GM12878 (cell line): Measurements from ENCODE around the gene PCSK1N. TPM values are rescaled to one million over a fixed set of nuclear protein-coding genes. Genes with fewer than 3 reads are reported as not detected.

Source experiments
- ATAC-seq: fragments of 200-7000 bp; cut with Tn5 transposase; 3 replicates; pipeline ENCODE4 v1.9.1; 2020; ENCODE audit warnings: mild to moderate bottlenecking, moderate library complexity
- BruUV-seq: library from RNA; stranded (reverse); fragments of 400-500 nt; replicated peaks from 2 replicates; lab custom pipeline; 2021; lab: Mats Ljungman, UMichigan
- CTCF ChIA-PET: fragments of 300-600 bp; sonication (Branson Sonifier 250); formaldehyde crosslinking; extraction: SDS; loops from one replicate; lab custom pipeline; 2021; ENCODE audit warnings: inconsistent platforms; lab: Yijun Ruan, JAX
- POLR2A ChIA-PET: fragments of 350-600 bp; formaldehyde crosslinking; extraction: SDS; loops from one replicate; lab custom pipeline; 2021; ENCODE audit warnings: inconsistent platforms; lab: Charles Lee
- RAD21 ChIA-PET: fragments of 300-600 bp; sonication (Branson Sonifier 250); formaldehyde crosslinking; loops from one replicate; lab custom pipeline; 2023; ENCODE audit warnings: antibody characterized with exemption; ENCODE audit not compliant: unreplicated experiment; lab: Charles Lee
- SMC1A ChIA-PET: fragments of 300-600 bp; sonication (Branson Sonifier 250); formaldehyde crosslinking; loops from one replicate; lab custom pipeline; 2023; ENCODE audit not compliant: unreplicated experiment, uncharacterized antibody; lab: Charles Lee
- DNase-seq: peaks from one replicate; pipeline ENCODE4 v3.0.0-alpha.2; 2011; ENCODE audit warnings: low read depth, low spot score
- FAIRE-seq: peaks from 3 replicates; lab custom pipeline; 2011; peaks lifted over from hg19 to GRCh38; lab: Jason Lieb, UNC
- H2AFZ ChIP-seq: 2 replicates; pipeline ENCODE4 v1.6.0; 2011; ENCODE audit warnings: low read depth, low read length, control low read depth; ENCODE audit not compliant: control insufficient read depth
- H3K27ac ChIP-seq: 2 replicates; pipeline ENCODE4 v1.5.1; 2011; ENCODE audit warnings: control low read depth; ENCODE audit not compliant: control insufficient read depth, insufficient read depth
- H3K27me3 ChIP-seq, 2 experiments: replicated peaks in 1 of 2; 2 replicates each; pipeline versions ENCODE4 v1.6.0 to v1.6.1; 2011; ENCODE audit warnings: low read length in 1 of 2; ENCODE audit not compliant: control insufficient read depth in 2 of 2, insufficient read depth in 2 of 2
- H3K36me3 ChIP-seq, 2 experiments: 2 replicates each; pipeline ENCODE4 v1.5.1; 2011; ENCODE audit warnings: low read length in 1 of 2; ENCODE audit not compliant: control insufficient read depth in 2 of 2, insufficient read depth in 2 of 2
- H3K4me1 ChIP-seq: 2 replicates; pipeline ENCODE4 v1.6.1; 2011; ENCODE audit warnings: mild to moderate bottlenecking, low read length, moderate library complexity, mixed read lengths; ENCODE audit not compliant: control insufficient read depth, insufficient read depth
- H3K4me2 ChIP-seq: 2 replicates; pipeline ENCODE4 v1.6.0; 2011; ENCODE audit warnings: control low read depth; ENCODE audit not compliant: control insufficient read depth, insufficient read depth
- H3K4me3 ChIP-seq: fragments of 200-600 bp; sonication (generic); 2 replicates; pipeline ENCODE4 v1.5.1; 2016
- H3K79me2 ChIP-seq: 2 replicates; pipeline ENCODE4 v1.6.0; 2011; ENCODE audit warnings: low read length; ENCODE audit not compliant: control insufficient read depth, insufficient read depth
- H3K9ac ChIP-seq: 2 replicates; pipeline ENCODE4 v1.8.0; 2011; ENCODE audit warnings: low read length, control low read depth, mixed read lengths; ENCODE audit not compliant: control insufficient read depth, insufficient read depth
- H3K9me3 ChIP-seq: replicated peaks from 3 replicates; pipeline ENCODE4 v1.5.1; 2011; ENCODE audit warnings: mild to moderate bottlenecking, low read length; ENCODE audit not compliant: control insufficient read depth, insufficient read depth
- H4K20me1 ChIP-seq: 2 replicates; pipeline ENCODE4 v1.6.0; 2011; ENCODE audit not compliant: control insufficient read depth, insufficient read depth
- CBFB ChIP-seq: IDR thresholded peaks from 2 replicates; pipeline ENCODE4 v1.6.1; 2016; ENCODE audit warnings: antibody characterized with exemption, low read depth
- CREM ChIP-seq: IDR thresholded peaks from 2 replicates; pipeline ENCODE4 v1.6.1; 2014; ENCODE audit warnings: antibody characterized with exemption, low read depth
- HCFC1 ChIP-seq: fragments of 150-350 bp; IDR thresholded peaks from 2 replicates; pipeline ENCODE4 v1.6.1; 2014; ENCODE audit warnings: low read length
- JUNB ChIP-seq: IDR thresholded peaks from 2 replicates; pipeline ENCODE4 v1.6.1; 2016; ENCODE audit warnings: antibody characterized with exemption, mild to moderate bottlenecking
- KDM1A ChIP-seq: fragments of 200-600 bp; sonication (generic); IDR thresholded peaks from 2 replicates; pipeline ENCODE4 v1.6.1; 2016; ENCODE audit warnings: borderline replicate concordance
- NFIC ChIP-seq: IDR thresholded peaks from 2 replicates; pipeline ENCODE4 v1.6.1; 2012; ENCODE audit warnings: low read depth, mild to moderate bottlenecking, inconsistent platforms, low read length, moderate library complexity
- POU2F2 ChIP-seq: IDR thresholded peaks from 3 replicates; pipeline ENCODE4 v1.6.1; 2011; ENCODE audit warnings: low read depth, mild to moderate bottlenecking, low read length, borderline replicate concordance
- SMAD1 ChIP-seq: fragments of 450-650 bp; IDR thresholded peaks from 2 replicates; pipeline ENCODE4 v1.6.1; 2018; ENCODE audit warnings: mild to moderate bottlenecking, low read depth; ENCODE audit not compliant: partially characterized antibody
- SMAD5 ChIP-seq: IDR thresholded peaks from 2 replicates; pipeline ENCODE4 v1.6.1; 2016; ENCODE audit warnings: antibody characterized with exemption, low read depth
- TCF12 ChIP-seq: IDR thresholded peaks from 2 replicates; pipeline ENCODE4 v1.6.1; 2011; ENCODE audit warnings: low read depth, mild to moderate bottlenecking, low read length
- WRNIP1 ChIP-seq: IDR thresholded peaks from 2 replicates; pipeline ENCODE4 v1.6.1; 2011; ENCODE audit warnings: low read depth, low read length, improper control_type of control experiment, borderline replicate concordance
- ZNF207 ChIP-seq: fragments of 450-650 bp; IDR thresholded peaks from 2 replicates; pipeline ENCODE4 v1.6.1; 2014; ENCODE audit warnings: antibody characterized with exemption, mild to moderate bottlenecking, borderline replicate concordance
- WGBS: methylation state at CpG from one replicate; pipeline ENCODE4 v1.1.6; 2016; ENCODE audit warnings: low lambda C conversion rate; ENCODE audit not compliant: insufficient replicate concordance, insufficient coverage; ENCODE audit errors: missing lambda C conversion rate; 5-methylcytosine and 5-hydroxymethylcytosine counted together
- in situ Hi-C: fragments of 300-500 bp; cut with MboI; formaldehyde crosslinking; loops from 9 replicates; pipeline ENCODE4 v1.14.3; 2018; ENCODE audit warnings: mixed read lengths
- intact Hi-C: fragments of 100-400 bp; cut with micrococcal nuclease; formaldehyde crosslinking; loops from one replicate; pipeline ENCODE4 v1.14.2; 2022; ENCODE audit not compliant: unreplicated experiment
- polyA plus RNA-seq, 11 experiments: library from polyadenylated mRNA; depleted of rRNA in 4 of 11; unstranded in 6 of 11; stranded (reverse) in 5 of 11; fragments of >200 nt; fragmentation: Nextera tagmentation in 4 of 11; fragmentation: Illumina TruSeq in 1 of 11; extraction: Ambion mirVana in 4 of 11; extraction: Trizol in 1 of 11; gene quantifications; 1 replicate in 1 of 11; 2 replicates in 10 of 11; pipeline versions ENCODE4 v1.2.1 to v1.2.3, GENCODE V29; 2011 to 2016; ENCODE audit warnings: inconsistent platforms in 2 of 11, missing spikeins in 2 of 11, low read depth in 1 of 11
- total RNA-seq, 4 experiments: library from RNA; depleted of rRNA in 3 of 4; stranded (reverse); fragments of >200 nt in 3 of 4; fragmentation: Illumina TruSeq in 1 of 4; extraction: Trizol in 1 of 4; gene quantifications; 2 replicates each; pipeline versions ENCODE4 v1.2.1 to v1.2.3, GENCODE V29; 2013 to 2021
- TF ChIP-seq, protein P1 (sequence below): IDR thresholded peaks from 2 replicates; pipeline ENCODE4 v1.6.1; 2012; ENCODE audit warnings: improper control_type of control experiment, low read depth, low read length; ENCODE audit not compliant: insufficient replicate concordance

PCSK1N gene
- total and polyA plus RNA-seq, 10 of the 15 experiments (the other 5 are each of a cell fraction or from before 2014, with no cell fraction given): 0.19 TPM; not detected in 9

DNA sequence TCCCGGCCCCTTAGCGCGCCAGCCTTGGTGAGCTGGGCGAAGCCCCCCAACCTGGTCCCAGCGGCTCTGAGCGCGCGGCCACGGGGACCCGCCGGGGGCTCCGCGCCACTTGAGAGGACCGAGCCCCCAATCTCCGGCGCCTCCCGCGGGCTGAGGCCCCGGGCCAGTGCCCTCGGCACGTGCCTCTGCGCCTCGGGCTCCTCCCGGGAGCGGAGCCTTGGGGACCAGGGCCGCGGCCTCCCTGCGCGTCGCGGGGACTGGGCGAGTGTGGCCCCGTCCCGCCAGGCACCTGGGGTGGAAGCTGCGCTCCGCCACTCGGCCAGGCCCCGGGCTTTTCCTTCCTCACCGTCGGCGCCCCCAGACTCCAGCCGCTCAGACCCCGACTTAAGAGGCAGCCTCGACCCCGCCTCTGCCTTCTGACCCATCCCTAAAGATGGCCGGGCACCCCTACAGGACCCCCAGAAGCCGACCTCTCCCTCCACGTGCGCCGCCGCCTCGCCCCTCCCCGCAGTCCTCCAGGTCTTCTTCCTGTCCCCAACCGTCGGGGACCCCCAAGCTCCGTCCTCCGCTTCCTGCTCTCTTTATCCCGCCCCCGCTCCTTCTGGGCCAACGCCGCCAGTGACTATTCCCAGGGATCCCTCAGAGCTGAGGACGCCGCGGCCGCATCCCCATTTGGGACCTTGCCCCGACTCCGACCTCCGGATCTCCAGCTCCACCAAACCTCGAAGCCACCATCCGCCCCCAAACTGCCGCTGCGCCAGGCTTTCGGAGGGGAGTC is 8.3 kb downstream of the PCSK1N start:
- Histone ChIP-seq H4K20me1 (no peaks in the 10 kb centered on the region), H3K79me2 (no peaks in the 10 kb centered on the region), H3K4me3 (no peak overlapping the region), H3K4me2 (no peak overlapping the region), H3K27ac (no peak overlapping the region), H3K9ac (no peak overlapping the region), H3K9me3 (no peaks in the 10 kb centered on the region; the same call in 2 of the 3 replicates), H3K27me3 (0 out of 4 replicates have a peak, but pooled peaks cover 0 to 2% of the 10 kb centered on the region in 2 experiments), H2AFZ (no peak overlapping the region), H3K36me3 (no peaks in the 10 kb centered on the region), H3K4me1 (no peaks in the 10 kb centered on the region)
- BruUV-seq: no TSS peak
- in situ Hi-C loops: loop anchor here (5.0 to 10.0 kb wide), 2 partner anchors 35 to 52 kb away; no protein-coding TSS in a partner anchor
- TF ChIP-seq CREM (no peak), KDM1A (no peak), NFIC (no peak), TCF12 (no peak), WRNIP1 (no peak), CBFB (no peak), JUNB (no peak), POU2F2 (no peak), ZNF207 (no peak), HCFC1 (no peak), SMAD1 (no peak), SMAD5 (no peak)
- TF ChIP-seq, protein P1, sequence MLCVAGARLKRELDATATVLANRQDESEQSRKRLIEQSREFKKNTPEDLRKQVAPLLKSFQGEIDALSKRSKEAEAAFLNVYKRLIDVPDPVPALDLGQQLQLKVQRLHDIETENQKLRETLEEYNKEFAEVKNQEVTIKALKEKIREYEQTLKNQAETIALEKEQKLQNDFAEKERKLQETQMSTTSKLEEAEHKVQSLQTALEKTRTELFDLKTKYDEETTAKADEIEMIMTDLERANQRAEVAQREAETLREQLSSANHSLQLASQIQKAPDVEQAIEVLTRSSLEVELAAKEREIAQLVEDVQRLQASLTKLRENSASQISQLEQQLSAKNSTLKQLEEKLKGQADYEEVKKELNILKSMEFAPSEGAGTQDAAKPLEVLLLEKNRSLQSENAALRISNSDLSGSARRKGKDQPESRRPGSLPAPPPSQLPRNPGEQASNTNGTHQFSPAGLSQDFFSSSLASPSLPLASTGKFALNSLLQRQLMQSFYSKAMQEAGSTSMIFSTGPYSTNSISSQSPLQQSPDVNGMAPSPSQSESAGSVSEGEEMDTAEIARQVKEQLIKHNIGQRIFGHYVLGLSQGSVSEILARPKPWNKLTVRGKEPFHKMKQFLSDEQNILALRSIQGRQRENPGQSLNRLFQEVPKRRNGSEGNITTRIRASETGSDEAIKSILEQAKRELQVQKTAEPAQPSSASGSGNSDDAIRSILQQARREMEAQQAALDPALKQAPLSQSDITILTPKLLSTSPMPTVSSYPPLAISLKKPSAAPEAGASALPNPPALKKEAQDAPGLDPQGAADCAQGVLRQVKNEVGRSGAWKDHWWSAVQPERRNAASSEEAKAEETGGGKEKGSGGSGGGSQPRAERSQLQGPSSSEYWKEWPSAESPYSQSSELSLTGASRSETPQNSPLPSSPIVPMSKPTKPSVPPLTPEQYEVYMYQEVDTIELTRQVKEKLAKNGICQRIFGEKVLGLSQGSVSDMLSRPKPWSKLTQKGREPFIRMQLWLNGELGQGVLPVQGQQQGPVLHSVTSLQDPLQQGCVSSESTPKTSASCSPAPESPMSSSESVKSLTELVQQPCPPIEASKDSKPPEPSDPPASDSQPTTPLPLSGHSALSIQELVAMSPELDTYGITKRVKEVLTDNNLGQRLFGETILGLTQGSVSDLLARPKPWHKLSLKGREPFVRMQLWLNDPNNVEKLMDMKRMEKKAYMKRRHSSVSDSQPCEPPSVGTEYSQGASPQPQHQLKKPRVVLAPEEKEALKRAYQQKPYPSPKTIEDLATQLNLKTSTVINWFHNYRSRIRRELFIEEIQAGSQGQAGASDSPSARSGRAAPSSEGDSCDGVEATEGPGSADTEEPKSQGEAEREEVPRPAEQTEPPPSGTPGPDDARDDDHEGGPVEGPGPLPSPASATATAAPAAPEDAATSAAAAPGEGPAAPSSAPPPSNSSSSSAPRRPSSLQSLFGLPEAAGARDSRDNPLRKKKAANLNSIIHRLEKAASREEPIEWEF: no peak
- no peak for DNase-seq
- CTCF ChIA-PET: no interaction called here
- WGBS: 97% methylated on average over 41 of the region's 73 CpGs
- FAIRE-seq: no peak
- intact Hi-C loops: no loop called here
- SMC1A ChIA-PET: no interaction called here
- POLR2A ChIA-PET: no interaction called here
- no peak for ATAC-seq
- RAD21 ChIA-PET: no interaction called here
